ENCODE data around the gene PKP1.
A peak's percentile ranks its signal among the peaks of the same experiment; 100 is the strongest.

PKP1 gene

DNA sequence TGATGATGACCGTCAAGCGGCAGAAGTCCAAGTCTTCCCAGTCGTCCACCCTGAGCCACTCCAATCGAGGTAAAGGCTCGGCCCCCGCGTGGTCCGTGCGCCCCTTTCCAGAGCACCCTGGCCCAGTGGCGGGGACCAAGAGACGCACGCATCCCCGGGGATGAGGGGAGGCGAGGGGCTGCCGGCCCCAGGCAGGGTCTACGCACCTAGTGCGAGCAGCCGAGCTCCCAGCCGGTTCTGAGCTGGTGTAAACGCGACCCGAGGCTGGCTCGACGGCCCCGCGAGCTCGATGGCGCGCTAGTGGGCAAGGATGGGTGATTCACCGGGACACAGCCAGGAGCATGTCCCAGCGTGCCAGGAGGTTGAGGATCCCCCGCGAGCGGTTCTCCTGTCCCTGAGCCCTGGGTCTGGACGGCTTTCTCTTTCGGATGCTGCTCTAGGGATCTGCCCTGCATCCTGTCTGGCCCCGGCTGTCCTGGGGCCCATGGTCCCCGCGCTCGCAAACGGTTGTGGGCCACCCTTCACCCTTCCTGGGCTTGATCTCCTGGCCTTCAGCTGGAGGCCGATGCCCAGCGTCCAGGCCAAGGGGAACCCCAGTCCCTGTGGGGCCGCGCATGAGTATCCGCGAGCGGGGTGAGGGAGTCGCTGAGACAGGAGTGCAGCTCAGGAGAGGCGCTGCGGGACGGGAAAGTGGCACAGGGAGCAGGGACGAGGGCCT, 689 bp downstream of the PKP1 start:
- no peak for DNase-seq

DNA sequence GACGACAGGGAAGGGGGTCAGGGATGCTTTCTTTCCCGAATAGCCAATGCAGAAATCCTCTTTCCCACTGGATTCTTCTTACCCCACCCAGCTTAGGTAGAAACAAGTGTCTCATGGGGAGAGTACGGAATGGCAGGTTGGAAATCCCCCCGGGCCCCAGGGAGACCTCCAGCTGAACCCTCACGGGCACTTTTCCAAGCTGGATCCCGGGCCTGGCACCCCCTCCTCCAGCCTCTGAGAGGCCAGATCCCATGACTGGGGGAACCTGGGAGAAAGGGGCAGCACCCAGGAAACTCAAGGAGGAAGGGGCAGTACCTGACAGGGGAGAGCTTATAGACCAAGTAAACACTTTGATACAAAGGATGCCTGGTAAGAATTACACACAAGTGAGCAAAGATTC, 1.3 kb downstream of the PKP1 start:
- no peak for DNase-seq

DNA sequence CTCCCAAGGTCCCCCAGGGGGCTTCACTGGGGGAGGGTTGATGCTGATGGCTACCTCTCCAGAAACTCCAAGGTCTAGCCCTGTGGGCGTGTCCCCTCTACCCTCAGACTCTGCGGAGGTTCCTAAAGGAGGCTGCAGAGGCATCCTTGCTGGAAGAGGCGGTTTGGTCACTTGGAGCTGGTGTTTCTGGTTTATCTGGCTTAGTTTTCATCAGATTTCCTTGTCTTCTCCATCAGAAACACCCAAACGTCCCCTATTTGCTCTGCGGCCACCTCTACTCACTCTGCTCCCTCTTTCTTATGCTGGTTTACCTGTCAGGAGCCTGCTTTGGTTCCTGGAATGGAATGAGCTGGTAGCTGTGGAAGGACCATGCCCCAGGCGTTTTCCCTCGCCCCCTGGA, 2.5 kb downstream of the PKP1 start:
- no peak for DNase-seq

DNA sequence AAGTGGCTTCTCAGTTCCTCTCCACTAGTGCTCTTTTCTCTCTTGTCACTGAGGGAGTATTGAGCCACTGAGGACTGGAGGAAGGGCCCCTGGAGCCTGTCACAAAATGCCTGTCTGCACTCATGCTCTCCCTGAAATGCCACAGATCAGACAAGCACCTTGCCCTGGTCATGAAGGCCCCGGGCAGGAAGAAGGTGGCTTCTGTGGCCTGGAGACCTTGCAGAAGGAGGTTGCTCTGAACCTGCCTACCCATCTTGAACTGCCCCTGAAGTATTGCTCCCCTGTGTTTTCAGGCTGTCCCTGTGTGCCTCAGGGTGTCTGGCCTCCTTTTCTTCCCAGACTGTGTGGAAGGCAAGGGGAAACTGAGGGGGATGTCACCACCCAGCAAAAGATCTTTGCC, 3.1 kb downstream of the PKP1 start:
- no peak for DNase-seq

DNA sequence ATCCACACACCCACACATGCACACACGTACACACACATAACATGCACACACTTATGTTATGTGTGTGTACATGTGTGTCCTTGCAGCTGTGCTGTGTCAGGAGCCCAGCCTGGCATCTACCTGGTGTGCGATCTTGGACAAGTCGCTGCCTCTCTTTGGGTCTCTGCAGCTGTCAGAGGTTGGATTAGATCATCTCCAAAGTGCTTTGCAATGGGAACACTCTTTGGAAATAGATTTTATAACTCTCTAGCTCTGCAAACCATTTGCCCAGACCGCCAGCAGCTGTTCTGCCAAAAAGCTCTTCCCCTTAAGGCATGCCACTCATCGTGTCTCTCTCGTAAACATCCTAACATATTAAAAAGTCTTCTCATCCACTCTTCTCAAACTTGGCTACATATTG, 4.7 kb downstream of the PKP1 start:
- no peak for DNase-seq

DNA sequence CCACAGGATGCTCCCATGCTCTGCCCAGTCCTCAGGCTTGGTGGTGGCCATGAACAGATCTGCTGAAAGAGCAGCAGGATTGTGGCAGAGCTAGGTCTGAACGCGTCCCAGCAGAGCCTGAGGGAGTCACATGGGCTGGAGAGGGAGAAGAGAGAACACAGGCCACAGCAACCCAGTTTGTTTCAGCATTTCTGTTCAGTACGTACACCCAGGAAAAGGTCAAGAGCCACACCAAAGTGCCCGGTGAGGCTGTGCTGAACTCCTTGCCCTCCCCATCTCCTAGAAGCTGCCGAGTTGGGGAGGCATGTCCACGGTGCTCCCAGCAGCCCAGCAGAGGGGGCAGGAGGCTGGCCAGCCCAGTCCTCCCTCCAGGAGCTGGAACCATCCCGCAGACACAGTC, 5.5 kb downstream of the PKP1 start:
- no peak for DNase-seq

DNA sequence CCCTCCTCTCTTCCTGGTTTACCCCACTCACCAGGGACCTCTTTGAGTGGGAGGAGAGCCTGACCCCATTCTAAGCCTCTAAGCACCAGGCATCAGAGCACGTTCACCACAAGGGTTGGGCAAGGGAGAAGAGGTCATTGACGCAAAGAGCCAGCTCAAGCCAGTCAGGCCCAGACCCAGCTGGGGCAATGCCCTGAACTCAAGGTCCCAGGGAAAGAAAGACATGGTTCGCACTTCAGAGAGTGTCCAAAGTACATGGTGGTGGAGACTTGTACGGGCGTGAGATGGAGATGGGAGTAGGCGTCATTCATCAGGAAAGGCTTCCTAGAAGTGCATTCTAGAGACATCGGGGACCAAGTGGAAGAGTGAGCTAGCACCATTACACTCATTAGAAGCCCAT, 7.2 kb downstream of the PKP1 start:
- no peak for DNase-seq

DNA sequence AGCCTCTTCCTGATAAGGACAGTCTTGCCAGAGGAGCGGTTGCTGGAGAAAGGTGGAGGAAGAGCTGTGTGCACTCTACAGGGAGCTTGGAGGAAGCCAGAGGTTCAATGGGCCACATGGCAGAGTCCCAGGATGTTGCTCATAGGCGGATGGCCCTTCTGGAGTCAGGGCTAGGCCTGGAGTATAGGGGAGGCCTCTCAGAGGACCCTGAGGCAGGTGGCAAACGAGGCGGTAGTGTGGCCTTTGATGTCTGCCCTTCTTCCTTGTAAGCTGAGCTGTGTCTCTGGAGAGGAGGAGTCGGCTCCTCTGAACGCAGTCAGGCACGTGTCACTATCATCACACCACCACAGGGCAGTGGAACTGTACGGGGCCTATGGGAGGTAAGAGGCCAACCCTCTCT, 8.6 kb downstream of the PKP1 start:
- DNase-seq = no peak

DNA sequence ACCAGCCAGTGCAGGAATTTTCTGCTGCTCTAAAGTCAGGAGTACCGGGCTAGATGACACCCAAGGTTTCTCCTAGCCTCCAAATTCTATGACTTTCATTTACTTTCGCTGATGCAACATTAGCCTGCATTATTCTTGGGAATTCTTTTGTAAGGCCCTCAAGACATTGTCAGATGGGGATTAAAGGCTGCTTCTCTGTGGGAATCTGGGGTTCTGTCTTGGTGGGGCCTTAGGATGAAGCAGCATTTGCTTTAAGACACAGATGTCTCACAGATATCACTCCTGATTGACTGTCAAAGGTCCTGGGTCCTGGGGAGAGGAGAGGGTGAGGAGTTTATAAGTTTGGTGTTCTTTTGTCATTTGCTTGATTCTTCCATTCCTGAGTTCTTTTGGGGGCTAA, 11.6 kb downstream of the PKP1 start:
- DNase-seq = no peak

DNA sequence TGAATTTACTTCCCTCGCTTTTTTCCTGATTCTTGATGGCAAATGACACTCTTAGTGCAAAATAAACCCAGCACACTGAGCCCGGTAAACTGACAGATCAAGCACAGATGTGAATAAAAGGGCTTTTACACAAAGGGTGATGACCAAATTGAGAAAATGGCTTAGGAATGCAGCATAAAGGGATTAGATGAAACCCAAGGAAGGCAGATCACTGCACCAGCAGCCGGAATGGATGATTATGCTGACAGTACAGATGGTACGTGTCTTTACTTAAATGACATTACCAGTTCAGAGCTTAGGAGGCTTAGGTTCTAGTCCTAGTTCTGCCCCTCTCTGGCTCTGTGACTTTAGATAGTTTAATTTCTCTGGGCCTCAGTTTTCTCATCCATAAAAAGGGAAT, 12.0 kb downstream of the PKP1 start:
- DNase-seq = no peak

DNA sequence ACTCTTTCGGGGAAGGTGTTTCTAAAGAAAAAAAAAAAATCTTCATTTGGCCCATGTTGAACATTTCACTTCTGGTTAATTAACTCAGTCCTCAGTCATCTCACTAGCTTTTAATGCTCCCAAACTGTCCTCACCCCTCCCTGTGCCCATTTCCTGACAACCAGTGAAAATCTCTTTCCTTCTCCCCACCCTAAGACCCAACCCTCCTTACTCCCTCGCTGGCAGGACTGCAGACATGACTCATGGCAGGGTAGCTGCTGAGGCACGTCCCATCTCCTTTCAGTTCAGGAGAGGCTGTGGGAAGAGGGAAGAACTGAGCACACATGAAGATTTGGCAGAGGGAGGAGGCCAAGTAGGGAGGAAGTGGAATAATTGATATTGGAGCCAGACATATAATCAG, 12.6 kb downstream of the PKP1 start:
- DNase-seq = no peak

DNA sequence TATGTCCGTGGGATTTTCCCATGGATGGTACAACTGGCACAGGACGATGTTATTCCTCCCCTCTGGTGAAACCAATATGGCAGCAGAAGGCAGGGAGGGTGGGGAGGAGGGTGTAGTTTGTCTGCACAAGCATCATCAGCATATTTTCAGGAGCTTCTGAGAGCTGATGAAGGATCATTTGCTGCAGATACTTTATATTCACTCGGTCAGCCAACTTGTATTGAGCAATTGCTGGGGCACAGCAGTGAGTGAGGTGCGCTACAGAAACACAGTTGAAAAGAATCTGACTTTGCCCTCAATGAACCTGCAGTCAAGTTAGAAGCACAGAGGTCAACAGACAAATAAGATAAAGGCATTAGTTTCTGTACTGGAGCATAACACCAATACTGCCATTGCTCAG, 13.0 kb downstream of the PKP1 start:
- no peak for DNase-seq

DNA sequence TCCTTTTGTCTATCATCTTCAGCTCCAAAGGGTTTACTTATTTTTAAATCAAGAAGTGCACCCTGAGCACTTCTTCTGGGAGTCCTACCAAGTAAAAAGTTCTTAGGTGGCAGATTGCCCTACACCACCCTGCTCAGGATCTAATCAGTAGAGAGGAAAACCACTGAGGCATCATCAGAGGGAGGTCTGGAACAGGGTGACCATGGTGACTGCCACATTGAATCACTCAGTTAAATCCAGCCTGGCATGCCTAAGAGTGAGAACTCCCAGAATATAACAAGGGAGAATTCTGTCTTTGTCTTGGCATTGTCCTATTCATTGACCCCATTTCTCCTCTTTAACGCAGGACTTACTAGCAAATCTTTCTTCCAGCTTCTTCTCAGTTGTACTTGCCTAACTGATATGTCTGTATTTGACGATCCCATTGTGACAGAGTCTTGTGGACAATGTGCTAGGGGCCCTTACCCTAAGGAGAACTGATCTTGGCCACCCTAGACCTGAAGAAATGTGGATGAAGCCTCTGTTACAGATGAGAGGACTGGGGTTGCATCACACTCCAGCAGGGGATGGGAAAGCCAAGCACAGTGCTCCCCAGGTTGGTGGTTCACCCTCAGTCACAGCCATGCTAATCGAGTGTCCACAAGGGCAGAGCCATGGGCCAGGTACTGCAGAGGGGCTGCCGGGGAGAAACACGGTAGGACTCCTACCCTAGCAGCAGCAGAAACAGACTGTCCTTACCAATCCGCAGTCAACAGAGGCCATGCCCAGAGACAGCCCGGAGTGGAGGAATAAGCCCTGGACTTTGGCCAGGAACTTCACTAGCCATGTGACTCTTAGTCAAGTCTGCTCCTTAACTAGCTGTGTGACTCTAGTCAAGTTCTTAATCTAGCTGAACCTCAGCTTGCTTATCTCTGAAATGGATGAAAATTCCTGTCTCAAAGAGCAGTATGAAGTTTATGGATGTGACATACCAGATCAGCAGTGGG, 15.4 kb downstream of the PKP1 start:
- DNase-seq = no peak

DNA sequence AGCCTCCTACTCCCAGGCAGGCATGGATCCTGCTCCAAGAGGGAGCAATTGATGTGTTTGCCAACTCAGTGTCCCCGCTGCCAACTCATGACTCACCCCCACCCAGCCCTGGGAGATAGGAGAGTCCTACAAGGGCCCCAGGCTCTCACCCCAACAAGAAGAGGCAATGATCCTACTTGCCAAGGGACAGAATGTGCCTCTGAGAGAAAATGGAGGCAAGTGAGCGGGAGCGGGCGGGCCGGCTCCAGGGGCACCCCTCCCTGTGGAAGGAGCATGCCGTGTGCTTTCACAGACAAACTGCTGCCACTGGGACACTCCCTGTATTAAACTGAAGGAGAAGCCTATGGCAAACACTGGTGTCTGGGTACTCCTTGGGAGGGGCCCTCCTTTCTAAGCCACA, 16.7 kb downstream of the PKP1 start:
- DNase-seq = no peak

DNA sequence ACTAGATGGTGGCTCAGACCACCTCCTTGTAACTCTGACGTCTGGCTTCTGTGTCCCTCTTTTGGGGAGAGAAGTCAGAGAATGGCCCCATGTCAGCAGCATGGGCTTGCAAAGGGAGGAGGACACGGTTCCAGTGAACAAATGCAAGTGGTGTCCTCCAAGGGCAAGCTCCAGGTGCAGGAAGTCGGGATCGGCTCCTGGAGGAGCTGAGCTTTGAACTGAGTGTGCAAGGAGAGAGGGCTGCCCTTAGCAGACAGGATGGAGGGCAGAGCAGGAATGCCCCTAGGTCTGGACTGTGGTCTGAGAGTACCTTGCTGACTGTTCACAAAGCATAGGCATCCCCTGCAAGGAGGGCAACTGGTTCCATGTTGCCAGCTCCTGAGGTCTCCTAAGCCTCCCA, 17.3 kb downstream of the PKP1 start:
- DNase-seq = no peak

DNA sequence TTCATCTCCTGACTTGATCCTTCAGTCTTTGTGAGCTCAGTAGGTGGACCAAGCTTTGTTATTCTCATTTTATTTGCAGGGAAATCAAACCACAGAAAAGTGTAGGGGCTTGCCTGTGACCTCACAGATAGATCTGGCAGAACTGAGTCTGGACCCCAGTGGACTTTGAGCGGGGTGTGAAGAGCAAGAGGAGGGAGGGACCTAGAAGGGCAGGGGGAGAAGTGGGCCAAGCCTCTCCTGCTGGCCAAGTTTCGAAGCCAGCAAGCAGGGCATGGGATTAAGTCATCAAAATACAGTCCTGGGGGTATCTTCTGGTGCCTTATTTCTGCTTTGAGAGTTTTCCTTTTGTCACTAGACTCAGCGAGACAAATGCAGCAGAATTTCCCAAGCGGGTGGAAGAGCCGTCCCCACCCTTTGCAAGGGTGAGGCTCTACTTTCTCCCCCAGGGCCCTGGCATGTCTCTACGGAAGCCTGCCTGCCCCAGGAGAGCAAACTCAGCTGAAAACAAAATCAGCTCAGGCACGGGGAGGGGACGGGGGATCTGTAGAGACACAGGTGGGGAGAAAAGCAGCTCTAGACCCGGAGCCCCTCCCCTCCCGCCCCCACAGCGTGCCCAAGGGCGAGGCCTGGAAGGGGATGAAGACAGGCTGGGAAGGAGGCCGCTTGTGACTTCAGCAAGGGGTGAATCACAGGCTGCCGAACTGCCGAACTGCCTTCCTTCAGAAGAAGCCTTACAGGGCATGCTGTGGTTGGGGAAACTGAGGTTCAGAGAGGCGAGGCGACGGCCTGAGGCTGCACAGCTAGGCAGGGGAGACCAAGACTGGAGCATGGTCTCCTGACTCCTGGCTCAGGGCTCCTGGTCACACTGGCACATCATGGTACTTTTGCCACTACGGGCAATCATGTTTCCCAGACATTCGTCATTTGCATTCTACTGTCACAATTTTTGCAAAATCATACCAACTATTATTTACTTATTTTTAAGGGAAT, 19.2 kb downstream of the PKP1 start:
- DNase-seq = no peak

DNA sequence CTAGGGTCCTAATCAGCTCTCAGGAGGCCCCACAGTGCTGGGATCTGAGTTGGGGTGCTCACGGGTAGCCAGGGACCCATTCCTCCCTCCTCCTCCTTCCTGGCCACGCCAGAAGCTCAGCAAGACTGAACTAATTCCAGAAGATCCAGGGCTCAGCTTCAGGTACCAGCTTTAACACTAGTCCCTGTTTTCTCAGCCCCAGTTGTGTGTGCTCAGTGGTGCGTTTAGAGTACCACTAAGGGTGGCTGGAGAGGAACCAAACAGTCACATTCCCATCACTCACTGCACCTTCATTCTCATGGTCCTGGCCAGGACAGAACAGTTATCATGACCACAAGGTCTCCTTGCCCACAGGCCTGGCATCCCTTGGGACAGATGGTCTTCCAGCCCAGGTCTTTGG, 20.8 kb downstream of the PKP1 start:
- DNase-seq = no peak

DNA sequence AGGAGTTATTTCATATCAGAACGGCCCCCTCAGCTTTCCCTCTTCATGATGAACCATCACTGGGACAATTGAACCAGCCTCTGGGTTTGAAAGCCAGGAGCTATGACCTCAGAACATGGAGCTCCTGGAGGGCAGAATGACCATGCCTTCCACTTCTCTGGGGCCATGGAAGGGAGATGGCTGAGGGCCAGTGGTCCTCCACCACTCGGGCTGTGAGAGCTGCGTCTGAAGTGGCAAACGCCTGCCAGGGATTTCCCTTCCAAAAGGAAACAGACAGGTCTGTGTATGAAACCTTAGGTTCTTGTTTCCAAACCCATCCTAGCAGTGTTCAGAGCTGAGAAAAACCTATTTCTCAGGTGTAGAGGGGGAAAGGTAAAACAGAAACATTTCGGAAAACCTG, 22.5 kb downstream of the PKP1 start:
- no peak for DNase-seq

DNA sequence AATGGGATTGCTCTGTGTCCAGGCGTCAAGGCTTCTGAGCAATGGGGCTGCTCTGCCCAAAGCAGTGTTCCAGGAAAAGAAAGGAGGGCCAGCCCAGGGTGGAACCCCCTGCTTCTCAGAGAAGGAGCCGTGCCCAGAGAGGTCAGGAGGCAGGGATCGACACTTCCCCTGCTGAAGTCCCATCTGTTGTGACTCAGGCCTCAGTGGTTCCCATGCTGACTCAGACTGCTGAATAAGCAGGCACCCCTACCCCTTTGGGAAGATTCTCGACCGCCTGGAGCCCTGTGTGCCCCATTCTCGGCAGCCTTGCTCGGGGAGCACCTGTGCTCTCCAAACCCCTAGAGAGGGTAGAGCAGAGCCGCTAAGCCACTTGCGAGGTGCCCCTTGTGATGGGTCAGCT, 23.9 kb downstream of the PKP1 start:
- DNase-seq = peak; percentile 46 to 65 (median 46)

DNA sequence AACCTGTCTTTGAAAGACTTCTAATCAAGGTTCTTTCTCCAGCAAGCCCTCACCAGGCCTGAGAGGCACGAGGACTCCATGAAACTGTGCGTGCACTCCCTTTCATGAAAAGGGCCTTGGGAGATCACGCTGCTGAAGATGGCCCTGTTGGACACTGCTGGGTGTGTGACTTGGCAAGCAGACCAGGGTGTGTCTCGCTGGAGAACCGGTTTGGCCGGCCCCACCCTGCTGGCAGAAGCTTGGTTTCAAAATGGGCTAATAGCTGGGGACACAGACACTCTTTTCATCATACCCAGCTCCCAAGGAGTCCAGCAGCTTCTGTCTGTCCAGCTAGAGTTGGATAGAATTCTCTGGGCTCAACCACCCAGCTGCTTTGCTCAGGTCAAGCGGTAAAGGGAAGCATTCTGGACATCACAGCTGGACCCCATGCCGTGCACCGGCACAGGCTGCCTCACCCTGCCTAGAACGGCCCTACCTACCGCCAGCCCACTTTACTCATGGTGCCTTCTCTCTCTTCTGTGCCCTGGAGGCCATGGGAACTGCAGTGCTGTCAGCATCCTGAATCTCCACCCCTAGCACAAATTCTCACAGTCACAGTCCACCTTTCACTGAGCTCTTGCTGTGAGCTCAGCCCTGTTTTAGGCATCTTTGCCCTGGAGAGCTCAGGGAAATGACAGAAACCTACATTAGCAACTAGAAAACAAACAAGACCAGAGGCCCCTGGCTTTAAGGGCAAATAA, 24.6 kb downstream of the PKP1 start:
- no peak for DNase-seq

DNA sequence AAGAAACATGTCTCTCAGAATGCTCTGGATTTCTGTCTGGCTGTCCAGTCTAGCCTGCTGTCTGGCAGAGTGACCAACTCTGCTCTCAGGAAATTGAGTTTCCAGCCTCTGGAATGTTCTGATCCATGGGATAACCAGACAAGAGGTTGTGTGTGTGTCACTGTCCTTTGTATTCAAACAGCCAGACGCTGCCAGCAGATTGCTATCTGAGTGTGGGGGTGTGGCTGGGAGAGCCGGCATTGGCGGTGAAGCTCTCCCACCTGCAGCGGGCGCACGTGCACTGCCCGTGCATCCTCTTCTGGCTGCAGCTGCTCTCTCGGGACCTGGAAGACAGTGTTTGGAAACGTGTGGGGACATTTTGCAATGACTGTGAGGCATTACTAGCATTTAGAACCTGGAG, 26.1 kb downstream of the PKP1 start:
- DNase-seq = no peak

DNA sequence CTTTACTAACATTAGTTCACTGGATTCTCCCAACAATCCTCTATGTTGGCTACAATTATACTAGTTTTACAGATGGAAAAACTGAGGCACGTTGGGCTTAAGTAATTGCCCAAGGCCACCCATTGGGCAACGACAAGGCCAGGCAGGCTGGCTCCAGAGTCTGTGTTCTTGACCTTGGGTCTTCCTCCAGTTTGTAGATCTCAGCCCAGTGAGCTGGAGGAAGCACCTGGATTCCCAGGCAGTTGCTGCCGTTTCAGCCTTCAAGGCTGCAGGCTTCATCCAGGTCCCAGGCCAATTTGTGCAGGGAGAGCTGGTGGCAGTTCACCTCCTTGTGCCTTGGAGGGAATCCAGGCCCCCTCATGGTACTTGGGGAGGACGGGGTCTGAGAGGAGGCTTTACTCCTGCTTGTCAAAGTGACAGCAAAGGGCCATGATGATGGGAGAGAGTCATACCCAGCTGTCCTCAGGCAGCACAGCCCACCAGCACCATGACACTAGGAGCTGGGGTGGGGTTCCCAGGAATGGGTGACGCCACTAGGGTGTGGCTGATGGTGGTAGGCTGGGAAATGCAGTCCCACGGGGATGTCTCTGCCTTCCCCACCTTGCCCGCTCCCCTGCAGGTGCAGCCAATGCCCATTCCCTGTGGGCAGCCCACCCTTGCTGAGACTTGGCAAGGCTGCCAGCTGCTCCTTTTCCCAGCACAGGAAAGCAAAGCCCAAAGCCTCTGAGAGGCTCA, 27.1 kb downstream of the PKP1 start:
- no peak for DNase-seq

Measured in suppressor macrophage treated with lipopolysaccharide for 1 hour (primary cell).